ENCODE data around the gene RAB11A.

- no peak for TF ChIP-seq CTCF (IDR thresholded peaks at IDR 0.05)
- no peak for TF ChIP-seq POLR2A (IDR thresholded peaks at IDR 0.05)
Measured at GRCh38 chr15:65900488-65900887, 31.2 kb downstream of the RAB11A start.

Data from adrenal gland (tissue), 5 donors.